Stimulated activated CD4-positive, alpha-beta T cell treated with anti-CD3 and anti-CD28 coated beads, Interleukin-1b, Interleukin-23, amount 100 ng/mL, for 24 hours (primary cell): ENCODE measurements around the gene CFAP99.
"Not testable (repeated sequence)": the region's sequence is repeated elsewhere in the genome, so short reads cannot be mapped to it uniquely, and the experiment has no call there.

Source experiments
- DNase-seq, 4 experiments: peaks; one replicate each; pipeline ENCODE4 v3.0.0-alpha.2; 2020; ENCODE audit warnings: low read depth in 4 of 4, low spot score in 1 of 4

CFAP99 gene

GRCh38 chr4:2427383-2428334 lies 8.9 kb downstream of the CFAP99 start:
- no peak for DNase-seq

GRCh38 chr4:2428496-2429213 lies 9.9 kb downstream of the CFAP99 start:
- no peak for DNase-seq

DNA sequence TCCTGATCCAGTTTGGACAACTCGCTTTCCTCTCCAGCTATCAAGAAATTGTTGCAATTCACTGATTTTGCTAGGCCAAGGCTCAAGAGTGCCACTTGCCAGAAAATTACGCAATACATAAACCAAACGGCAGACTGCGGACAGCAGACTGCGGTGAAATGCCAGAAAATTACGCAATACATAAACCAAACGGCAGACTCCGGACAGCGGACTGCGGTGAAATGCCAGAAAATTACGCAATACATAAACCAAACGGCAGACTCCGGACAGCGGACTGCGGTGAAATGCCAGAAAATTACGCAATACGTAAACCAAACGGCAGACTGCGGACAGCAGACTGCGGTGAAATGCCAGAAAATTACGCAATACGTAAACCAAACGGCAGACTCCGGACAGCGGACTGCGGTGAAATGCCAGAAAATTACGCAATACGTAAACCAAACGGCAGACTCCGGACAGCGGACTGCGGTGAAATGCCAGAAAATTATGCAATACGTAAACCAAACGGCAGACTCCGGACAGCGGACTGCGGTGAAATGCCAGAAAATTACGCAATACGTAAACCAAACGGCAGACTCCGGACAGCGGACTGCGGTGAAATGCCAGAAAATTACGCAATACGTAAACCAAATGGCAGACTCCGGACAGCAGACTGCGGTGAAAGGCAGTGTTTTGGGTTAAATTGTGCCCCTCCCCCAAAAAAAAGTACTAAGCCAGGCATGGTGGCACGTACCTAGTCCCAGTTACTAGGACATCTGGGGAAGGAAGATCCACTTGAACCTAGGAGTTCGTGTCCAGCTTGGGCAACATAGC lies 11.4 kb downstream of the CFAP99 start:
- DNase-seq: not testable (repeated sequence)

- no peak for DNase-seq
These were observed 13.2 kb downstream of the CFAP99 start for GRCh38 chr4:2432004-2432403.

DNA sequence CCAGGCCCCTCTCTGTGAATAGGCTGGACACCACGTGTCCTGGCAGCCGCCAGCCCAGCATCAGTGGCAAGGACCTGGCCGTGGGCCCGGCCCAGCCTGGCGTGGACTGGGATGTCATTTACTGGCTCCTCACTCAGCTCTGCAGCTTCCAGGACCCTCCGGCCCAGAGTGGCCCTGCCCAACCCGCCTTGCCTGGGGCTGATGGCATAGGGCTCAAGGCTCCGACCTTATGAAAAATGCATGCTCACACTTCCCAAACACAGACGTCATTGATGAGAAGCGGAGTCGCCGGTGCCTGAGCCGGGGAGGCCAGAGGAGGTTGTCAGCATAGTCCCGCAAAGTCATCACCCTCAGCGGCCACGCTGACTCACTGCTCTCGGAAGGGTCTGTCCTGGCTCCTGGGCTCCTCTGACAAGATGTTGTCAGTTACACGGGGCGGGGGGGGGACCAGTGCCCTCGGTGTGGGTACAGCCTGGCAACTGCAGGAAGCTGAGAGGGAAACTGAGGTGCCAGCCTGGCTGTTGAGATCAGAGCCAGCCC lies 14.3 kb downstream of the CFAP99 start:
- DNase-seq: no peak

- DNase-seq: no peak
These were observed 15.0 kb downstream of the CFAP99 start for GRCh38 chr4:2433609-2434350.

- no peak for DNase-seq
These were observed 15.7 kb downstream of the CFAP99 start for GRCh38 chr4:2434420-2434819.

GRCh38 chr4:2436301-2436700 lies 17.5 kb downstream of the CFAP99 start:
- no peak for DNase-seq

DNA sequence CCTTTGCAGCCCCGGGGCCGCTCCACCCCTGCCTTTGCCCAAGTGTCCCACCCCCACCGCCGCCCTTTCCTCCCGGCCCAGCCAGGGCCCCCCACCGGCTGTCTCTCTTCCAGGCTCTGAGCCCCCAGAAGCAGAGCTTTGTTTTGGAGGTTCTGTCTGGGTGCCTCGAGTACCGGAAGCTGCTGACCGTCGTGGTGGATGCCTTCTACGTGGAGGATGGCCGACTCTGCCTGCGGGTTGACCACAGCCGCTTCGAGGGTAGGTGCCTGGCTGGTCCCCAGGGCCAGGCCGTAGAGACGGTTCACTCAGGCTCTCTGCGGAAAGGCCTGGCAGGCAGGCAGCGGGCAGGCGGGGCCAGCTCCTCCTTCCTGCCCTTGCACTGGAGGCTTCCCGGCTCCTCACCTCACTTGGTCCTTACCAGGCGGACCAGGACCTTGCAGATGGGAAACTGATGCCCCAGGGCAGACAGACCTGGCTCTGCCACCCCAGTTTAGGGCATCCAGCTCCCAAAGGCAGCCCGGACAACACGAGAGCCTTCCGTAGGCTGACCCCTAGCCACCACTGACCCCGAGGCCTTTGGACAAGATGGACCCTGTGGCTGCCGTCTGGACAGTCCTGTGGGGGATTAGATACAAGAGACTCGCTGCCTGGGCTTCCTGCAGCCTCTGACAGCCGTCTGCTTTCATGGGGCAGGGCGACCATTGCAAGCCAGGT lies 18.2 kb downstream of the CFAP99 start:
- no peak for DNase-seq

GRCh38 chr4:2437475-2438215 lies 18.9 kb downstream of the CFAP99 start:
- no peak for DNase-seq

GRCh38 chr4:2438822-2439718 lies 20.3 kb downstream of the CFAP99 start:
- no peak for DNase-seq

GRCh38 chr4:2441393-2442174 lies 22.8 kb downstream of the CFAP99 start:
- peak; percentile 23 to 64 (median 54) for DNase-seq

GRCh38 chr4:2442175-2442993 lies 23.6 kb downstream of the CFAP99 start:
- no peak for DNase-seq

GRCh38 chr4:2443061-2443730 lies 24.4 kb downstream of the CFAP99 start:
- DNase-seq: no peak

GRCh38 chr4:2443956-2444740 lies 25.4 kb downstream of the CFAP99 start:
- DNase-seq: no peak
